ENCODE measurements around the gene TCF7L1. TPM values are rescaled to one million over a fixed set of nuclear protein-coding genes. Genes with fewer than 3 reads are reported as not detected.

TCF7L1 gene
- total and polyA plus RNA-seq, 9 of the 15 experiments (the other 6 are each of a cell fraction or from before 2014, with no cell fraction given), result 0.03 to 0.11 (median 0.07) TPM; not detected in 5

- FAIRE-seq (no peak), ATAC-seq (no peak)
Observed at GRCh38 chr2:85245891-85246290, 112.7 kb downstream of the TCF7L1 start.

More at GRCh38 chr2:85245891-85246290, 112.7 kb downstream of the TCF7L1 start:
- no peak overlapping the region for H3K9ac ChIP-seq (ENCODE audit: insufficient read depth in 1 of 2, low read depth in 2 of 2, low read length in 2 of 2)
- H2AFZ ChIP-seq (ENCODE audit: low read depth, low read length), result no peak overlapping the region
- POLR2A ChIA-PET, result interaction anchor here (0.6 to 1.0 kb wide), 4 partner anchors 10 to 53 kb away, joined by 3 read pairs; no protein-coding TSS in a partner anchor
- H3K27me3 ChIP-seq (ENCODE audit: control insufficient read depth in 2 of 2, insufficient read depth in 2 of 2, low read length in 2 of 2), result peaks cover 48 to 73% of the 10 kb centered on the region in 2 experiments
- no peaks in the 10 kb centered on the region for H3K9me1 ChIP-seq (ENCODE audit: control insufficient read depth, insufficient read depth, low read length)
- H3K4me2 ChIP-seq (ENCODE audit: insufficient read depth, low read length), result no peak overlapping the region
- no TSS peak for BruUV-seq (replicated peaks)
- intact Hi-C loops (cut with micrococcal nuclease), result no loop called here
- no peaks in the 10 kb centered on the region for H3K79me2 ChIP-seq (ENCODE audit: control insufficient read depth, insufficient read depth, low read length)
- no peaks in the 10 kb centered on the region for H4K20me1 ChIP-seq (replicated peaks; ENCODE audit: control insufficient read depth, insufficient read depth, low read length)
- CTCF ChIA-PET (ENCODE audit: low intra/inter-chr PET ratio), result no interaction called here
- 17% methylated on average over 4 of the region's 4 CpGs for WGBS (ENCODE audit: insufficient coverage, low coverage, missing lambda C conversion rate)
- in situ Hi-C loops (cut with MboI), result no loop called here
- no peaks in the 10 kb centered on the region for H3K36me3 ChIP-seq (ENCODE audit: control insufficient read depth, insufficient read depth, low read length)
- no peak overlapping the region for H3K27ac ChIP-seq (ENCODE audit: extremely low read depth, low read depth, low read length)
- no peak for DNase-seq (ENCODE audit: extremely low read depth in 1 of 4, low spot score in 3 of 4)
- no peaks in the 10 kb centered on the region for H3K4me1 ChIP-seq (replicated peaks in 1 of 2; ENCODE audit: control insufficient read depth in 2 of 2, insufficient read depth in 2 of 2, low read length in 2 of 2)
- no peak overlapping the region for H3K4me3 ChIP-seq
- H3K9me3 ChIP-seq (replicated peaks; ENCODE audit: control insufficient read depth, insufficient read depth, low read depth, low read length), result no peaks in the 10 kb centered on the region
- TF ChIP-seq, protein P1, sequence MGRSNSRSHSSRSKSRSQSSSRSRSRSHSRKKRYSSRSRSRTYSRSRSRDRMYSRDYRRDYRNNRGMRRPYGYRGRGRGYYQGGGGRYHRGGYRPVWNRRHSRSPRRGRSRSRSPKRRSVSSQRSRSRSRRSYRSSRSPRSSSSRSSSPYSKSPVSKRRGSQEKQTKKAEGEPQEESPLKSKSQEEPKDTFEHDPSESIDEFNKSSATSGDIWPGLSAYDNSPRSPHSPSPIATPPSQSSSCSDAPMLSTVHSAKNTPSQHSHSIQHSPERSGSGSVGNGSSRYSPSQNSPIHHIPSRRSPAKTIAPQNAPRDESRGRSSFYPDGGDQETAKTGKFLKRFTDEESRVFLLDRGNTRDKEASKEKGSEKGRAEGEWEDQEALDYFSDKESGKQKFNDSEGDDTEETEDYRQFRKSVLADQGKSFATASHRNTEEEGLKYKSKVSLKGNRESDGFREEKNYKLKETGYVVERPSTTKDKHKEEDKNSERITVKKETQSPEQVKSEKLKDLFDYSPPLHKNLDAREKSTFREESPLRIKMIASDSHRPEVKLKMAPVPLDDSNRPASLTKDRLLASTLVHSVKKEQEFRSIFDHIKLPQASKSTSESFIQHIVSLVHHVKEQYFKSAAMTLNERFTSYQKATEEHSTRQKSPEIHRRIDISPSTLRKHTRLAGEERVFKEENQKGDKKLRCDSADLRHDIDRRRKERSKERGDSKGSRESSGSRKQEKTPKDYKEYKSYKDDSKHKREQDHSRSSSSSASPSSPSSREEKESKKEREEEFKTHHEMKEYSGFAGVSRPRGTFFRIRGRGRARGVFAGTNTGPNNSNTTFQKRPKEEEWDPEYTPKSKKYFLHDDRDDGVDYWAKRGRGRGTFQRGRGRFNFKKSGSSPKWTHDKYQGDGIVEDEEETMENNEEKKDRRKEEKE (IDR thresholded peaks at IDR 0.05; ENCODE audit: borderline replicate concordance in 1 of 2, control insufficient read depth in 1 of 2, low read depth in 2 of 2, low read length in 1 of 2), result no peak

Data from K562 (cell line).